HG02610 (cell line): ENCODE results near the gene TCERG1L.

Experiments used
- ATAC-seq: cut with Tn5 transposase; IDR thresholded peaks from one replicate; pipeline ENCODE4 v1.9.1; 2021; ENCODE audit warnings: mild to moderate bottlenecking, moderate library complexity; ENCODE audit not compliant: unreplicated experiment

TCERG1L gene

GRCh38 chr10:131271966-131272365 is 39.6 kb downstream of the TCERG1L start:
- ATAC-seq: no peak

- ATAC-seq: no peak
These were observed 40.2 kb downstream of the TCERG1L start for GRCh38 chr10:131271195-131271880.

DNA sequence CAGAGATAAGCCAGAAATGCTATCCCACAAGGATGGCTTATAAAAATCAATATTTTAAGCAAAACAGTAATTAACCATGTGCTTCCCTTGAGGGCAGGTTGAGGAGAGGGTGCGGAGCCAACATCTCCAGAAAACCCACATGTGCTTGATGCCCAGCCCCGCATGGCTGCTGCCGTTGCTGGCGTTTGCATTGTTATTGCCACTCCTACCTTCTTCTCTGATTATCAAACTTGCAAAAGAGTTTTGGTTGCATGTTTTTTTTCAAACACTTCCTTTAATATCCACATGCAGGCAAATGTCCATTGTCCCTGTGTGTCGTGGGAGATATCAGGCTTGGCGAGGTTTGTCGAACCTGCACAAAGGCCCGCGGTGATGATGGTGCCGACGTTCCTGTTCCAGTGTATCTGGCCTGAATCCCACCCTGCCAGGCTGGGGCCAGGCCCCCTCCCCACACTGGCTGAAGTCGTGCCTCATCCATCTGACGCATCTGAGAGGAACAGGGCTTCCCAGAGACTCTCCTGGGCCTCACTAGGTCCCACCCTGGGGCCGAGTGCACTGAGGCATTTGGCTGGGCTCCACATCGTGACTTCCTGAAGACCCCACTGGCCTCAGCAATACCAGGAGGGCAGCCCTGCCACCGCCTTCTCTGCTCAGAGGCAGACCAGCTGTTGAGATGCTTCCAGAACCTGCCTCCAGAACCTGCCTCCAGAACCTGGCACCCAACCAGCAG is 40.9 kb downstream of the TCERG1L start:
- ATAC-seq: no peak

GRCh38 chr10:131269776-131270460 is 41.6 kb downstream of the TCERG1L start:
- no peak for ATAC-seq

GRCh38 chr10:131267814-131268095 is 43.8 kb downstream of the TCERG1L start:
- no peak for ATAC-seq

DNA sequence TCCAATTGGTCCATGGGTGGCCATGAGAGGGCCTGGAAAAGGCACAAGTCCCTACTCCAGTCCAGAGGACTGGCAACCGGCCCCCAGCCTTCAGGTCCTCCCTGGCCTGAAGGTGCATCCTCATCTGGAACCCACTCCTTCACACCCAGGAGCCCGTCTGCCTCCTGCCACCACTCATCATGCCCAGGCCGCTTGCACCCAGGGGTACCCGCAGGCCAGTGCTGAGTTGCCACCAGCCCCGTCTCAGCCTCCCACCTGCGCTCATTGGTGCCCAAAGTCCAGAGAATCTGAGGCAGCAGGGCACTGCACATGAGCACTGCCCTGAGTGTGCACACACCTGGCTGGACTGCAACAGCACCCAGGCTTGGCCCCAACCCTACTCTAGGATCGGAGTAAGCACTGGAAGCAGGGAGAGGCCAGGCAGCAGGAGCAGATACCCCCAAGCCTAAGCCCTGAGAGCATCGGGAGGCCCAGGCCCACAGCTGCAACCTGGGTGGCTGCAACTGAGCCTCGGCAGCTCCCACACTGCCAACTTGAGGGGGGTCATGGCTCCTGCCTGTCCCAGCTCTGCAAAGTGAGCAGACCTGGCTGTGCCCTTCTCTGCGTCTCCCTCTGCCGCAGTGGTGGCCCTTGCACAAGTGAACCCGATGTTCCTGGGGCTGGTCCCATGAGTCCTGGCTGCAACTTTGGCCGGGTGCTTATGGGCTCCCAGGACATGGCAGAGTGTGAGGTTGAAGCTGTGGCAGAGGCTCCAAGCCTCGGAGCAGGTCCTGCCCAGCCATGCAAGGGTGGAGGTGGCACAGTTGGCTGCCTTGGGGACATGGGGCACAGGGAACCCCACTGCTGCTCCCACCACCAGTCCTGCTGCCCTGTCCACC is 44.3 kb downstream of the TCERG1L start:
- no peak for ATAC-seq

GRCh38 chr10:131264110-131264788 is 47.3 kb downstream of the TCERG1L start:
- no peak for ATAC-seq

GRCh38 chr10:131261890-131262475 is 49.5 kb downstream of the TCERG1L start:
- ATAC-seq: no peak

GRCh38 chr10:131260452-131261211 is 50.9 kb downstream of the TCERG1L start:
- ATAC-seq: no peak

DNA sequence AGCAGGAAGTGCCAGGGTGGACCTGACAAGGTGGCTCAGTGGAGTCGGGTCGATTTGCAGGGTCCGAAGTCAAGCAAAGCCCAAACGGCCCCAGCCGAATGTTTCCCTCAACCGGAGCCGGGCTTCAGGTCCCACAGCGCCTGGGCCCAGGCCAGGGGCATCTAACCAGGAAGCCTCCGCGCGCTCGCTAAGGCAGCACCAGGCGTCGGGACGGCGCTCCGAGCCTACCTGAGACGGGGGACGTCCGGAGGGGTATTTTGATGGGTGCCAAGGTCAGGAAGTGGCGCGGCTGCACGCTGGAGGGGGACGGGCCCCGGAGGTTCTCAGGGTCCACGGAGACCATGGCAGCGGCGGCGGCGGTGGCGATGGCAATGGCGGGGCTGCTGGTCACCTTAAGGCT is 51.5 kb downstream of the TCERG1L start:
- ATAC-seq: no peak

- no peak for ATAC-seq
These were observed 52.0 kb downstream of the TCERG1L start for GRCh38 chr10:131259535-131259934.

DNA sequence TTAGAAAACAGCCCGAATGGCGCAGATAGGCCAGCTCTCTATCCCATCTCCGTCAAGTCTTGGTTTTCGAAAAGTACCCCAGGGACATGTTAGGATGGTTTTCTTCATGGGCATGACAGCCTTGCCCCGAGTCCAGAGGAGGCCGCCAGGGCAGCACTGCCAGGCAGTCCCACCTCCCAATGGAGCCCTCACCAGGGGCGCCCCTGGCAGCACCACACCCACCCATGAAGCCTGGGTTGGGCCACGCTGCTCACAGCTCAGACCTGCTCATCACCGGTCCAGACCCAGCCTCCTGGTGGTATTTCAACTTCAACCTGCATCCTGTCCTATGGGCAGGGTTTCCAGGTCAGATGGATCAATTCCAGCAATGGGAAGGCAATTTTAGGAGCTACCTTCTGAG is 53.3 kb downstream of the TCERG1L start:
- ATAC-seq: no peak

DNA sequence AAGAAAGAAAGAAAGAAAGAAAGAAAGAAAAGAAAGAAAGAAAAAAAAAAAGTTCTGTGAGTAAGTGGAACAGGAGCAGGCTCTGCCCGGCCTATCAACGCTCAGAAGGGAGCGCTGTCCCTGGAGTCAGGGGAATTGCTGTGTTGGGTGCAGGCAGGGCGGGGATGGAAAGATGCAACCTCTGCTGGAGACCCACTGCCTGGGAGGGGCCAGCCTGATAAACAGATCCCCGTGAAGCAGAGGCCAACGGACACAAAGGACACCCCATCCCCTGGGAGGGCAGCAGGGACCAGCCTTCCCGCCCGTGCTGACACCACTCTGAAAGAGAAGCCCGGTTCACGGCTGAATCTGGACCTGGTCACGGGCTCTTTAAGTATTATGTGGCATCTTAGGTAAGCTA is 54.5 kb downstream of the TCERG1L start:
- ATAC-seq: no peak

DNA sequence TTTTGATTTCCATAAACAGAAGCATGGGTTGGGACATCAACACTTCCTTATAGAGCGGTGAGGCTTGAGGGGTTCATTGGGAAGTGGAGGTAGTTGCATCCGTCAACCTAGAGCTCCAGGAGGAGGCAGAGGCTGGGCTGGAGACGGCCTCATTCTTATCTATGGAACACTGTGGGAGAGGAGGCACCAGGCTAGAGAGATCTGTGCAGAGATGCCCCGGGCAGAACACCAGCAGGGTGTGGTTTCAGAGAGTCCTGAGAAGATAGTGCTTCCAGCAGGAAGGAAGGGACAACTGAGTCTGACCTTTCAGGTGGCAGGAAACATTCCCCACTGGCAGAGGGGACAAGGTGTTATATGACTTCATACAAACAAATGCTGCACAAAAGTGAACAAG is 56.7 kb downstream of the TCERG1L start:
- no peak for ATAC-seq

DNA sequence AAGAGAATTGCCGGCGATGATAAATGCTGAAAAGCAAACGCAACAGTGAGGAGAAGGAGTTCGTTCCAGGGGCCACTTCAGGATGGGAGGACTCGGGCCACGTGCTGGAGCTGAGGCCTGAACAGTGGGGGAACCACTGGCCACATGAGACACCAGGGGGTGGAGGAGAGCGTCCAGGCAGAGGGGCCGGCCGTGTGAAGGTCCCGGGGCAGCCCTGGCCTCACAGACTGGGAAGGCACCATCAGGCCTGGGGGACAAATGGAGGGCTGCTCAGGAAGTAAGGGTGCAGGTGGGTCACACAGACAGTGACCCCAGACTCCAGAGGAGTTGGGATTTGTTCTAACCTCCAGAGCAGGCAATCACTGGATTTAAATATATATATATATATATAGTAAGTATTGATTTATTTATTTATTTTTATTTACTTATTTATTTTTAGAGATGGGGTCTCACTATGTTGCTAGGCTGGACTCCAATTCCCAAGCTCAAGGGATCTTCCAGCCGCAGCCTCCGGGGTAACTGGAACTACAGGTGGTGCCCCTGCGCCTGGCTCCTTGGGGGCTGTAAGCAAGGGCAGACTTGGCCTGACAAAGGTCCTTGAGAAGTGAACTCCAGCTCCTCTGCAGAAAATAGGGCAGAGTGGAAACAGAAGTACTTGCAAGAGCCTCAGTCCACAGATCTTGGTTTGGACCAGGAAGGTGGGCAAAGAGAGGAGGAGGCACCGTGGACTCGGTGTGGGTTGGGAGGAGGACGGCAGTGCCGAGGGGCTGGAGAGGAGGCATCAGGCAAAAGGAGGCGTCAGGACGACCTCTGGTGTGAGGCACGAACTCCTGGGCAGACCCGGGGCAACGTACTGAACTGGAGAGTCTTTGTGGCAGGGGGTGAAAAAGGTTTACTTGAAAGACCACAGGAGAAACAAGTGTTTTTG is 57.3 kb downstream of the TCERG1L start:
- no peak for ATAC-seq

- no peak for ATAC-seq
These were observed 58.8 kb downstream of the TCERG1L start for GRCh38 chr10:131252567-131253276.

DNA sequence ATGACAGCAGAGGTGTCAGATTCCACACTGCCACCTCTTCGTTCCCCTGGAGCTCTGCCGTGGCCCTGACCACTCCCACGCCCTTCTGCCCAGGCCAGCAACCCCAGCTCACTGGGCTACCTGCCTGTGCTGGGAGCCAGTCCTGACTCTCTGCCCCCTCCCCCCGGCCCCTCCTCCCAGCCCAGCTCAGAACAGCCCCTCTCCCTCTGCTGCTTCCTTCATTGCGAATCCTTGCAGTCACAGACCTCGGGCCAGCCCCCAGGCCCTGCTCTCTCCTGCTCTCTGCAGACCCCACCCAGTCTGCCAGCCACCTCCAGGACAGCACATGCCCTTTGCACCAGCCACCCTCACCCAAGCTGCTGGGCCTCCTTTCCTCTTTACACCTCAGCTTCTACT is 60.4 kb downstream of the TCERG1L start:
- no peak for ATAC-seq
